B cell (primary cell): ENCODE results near the gene ARL4C.

Experiments
- CTCF ChIP-seq: fragments of 200-600 bp; IDR thresholded peaks from one replicate; pipeline ENCODE4 v1.8.0; 2022; ENCODE audit warnings: antibody characterized with exemption, mild to moderate bottlenecking
- EZH2 ChIP-seq: IDR thresholded peaks from 2 replicates; pipeline ENCODE4 v1.6.1; 2012; ENCODE audit warnings: borderline replicate concordance, low read depth, mild to moderate bottlenecking, moderate library complexity, low read length; ENCODE audit not compliant: insufficient read depth, poor library complexity, severe bottlenecking

DNA sequence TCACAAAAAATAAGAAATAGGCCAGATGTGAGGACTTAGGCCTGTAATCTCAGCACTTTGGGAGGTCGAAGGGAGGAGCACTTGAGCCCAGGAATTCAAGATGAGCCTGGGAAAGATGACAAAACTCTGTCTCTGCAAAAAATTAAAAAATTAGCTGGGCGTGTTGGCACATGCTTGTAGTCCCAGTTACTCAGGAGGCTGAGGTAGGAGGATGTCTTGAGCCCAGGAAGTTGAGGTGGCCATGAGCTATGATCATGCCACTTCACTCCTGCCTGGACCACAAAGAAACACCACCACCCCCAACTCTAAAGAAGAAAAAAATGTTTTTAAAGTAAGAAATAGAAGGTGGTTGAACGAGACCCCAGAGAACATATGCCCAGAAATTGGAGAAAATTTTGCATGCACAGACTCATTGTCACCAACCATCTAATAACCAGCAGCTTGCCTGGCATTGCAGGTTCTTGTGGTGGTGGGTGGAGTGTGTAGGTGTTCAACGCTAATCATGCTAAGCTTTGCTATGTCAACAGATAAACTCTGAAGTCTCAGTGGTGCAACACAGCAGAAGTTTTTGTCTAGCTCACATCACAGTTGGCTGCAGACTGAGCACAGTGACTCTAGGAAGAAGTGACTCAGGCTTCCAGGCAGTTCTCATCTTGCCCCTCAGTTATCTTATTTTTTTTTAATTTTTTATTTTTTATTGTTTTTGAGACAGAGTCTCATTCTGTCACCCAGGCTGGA is 18.6 kb downstream of the ARL4C start:
- TF ChIP-seq CTCF, result no peak
- no peak for TF ChIP-seq EZH2
